ENCODE measurements around the gene TBC1D9B.

- TF ChIP-seq, protein P1, sequence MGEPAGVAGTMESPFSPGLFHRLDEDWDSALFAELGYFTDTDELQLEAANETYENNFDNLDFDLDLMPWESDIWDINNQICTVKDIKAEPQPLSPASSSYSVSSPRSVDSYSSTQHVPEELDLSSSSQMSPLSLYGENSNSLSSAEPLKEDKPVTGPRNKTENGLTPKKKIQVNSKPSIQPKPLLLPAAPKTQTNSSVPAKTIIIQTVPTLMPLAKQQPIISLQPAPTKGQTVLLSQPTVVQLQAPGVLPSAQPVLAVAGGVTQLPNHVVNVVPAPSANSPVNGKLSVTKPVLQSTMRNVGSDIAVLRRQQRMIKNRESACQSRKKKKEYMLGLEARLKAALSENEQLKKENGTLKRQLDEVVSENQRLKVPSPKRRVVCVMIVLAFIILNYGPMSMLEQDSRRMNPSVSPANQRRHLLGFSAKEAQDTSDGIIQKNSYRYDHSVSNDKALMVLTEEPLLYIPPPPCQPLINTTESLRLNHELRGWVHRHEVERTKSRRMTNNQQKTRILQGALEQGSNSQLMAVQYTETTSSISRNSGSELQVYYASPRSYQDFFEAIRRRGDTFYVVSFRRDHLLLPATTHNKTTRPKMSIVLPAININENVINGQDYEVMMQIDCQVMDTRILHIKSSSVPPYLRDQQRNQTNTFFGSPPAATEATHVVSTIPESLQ (CRISPR knock-in tag; IDR thresholded peaks at IDR 0.05): no peak
- TF ChIP-seq E2F5 (CRISPR knock-in tag; IDR thresholded peaks at IDR 0.05): no peak
- no peak for TF ChIP-seq TP53 (CRISPR knock-in tag; IDR thresholded peaks at IDR 0.05)
- TF ChIP-seq CTCF (IDR thresholded peaks at IDR 0.05): no peak
- no peak for TF ChIP-seq FOXP1 (CRISPR knock-in tag; IDR thresholded peaks at IDR 0.05; ENCODE audit: borderline replicate concordance)
- no peak for TF ChIP-seq NFYB (CRISPR knock-in tag; conservative IDR thresholded peaks at IDR 0.05; ENCODE audit: low read depth)
- no peak for TF ChIP-seq ZNF532 (CRISPR knock-in tag; IDR thresholded peaks at IDR 0.05; ENCODE audit: borderline replicate concordance)
- TF ChIP-seq SMAD4 (CRISPR knock-in tag; IDR thresholded peaks at IDR 0.05): no peak
- TF ChIP-seq OVOL2 (CRISPR knock-in tag; IDR thresholded peaks at IDR 0.05; ENCODE audit: borderline replicate concordance): no peak
- TF ChIP-seq NR3C1 (CRISPR knock-in tag; conservative IDR thresholded peaks at IDR 0.05; ENCODE audit: low read depth): no peak
- no peak for TF ChIP-seq SMAD3 (CRISPR knock-in tag; IDR thresholded peaks at IDR 0.05; ENCODE audit: borderline replicate concordance)
- TF ChIP-seq, protein P2, sequence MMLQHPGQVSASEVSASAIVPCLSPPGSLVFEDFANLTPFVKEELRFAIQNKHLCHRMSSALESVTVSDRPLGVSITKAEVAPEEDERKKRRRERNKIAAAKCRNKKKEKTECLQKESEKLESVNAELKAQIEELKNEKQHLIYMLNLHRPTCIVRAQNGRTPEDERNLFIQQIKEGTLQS (CRISPR knock-in tag; conservative IDR thresholded peaks at IDR 0.05): no peak
- TF ChIP-seq CREB1 (CRISPR knock-in tag; IDR thresholded peaks at IDR 0.05): no peak
- TF ChIP-seq MAX (CRISPR knock-in tag; IDR thresholded peaks at IDR 0.05): no peak
Observed at GRCh38 chr5:179870403-179870903, 37.2 kb downstream of the TBC1D9B start.
